ENCODE measurements around the gene RANGRF. TPM values are rescaled to one million over a fixed set of nuclear protein-coding genes. Genes with fewer than 3 reads are reported as not detected.

The RANGRF gene
- total and polyA plus RNA-seq, 9 of the 15 experiments (the other 6 are each of a cell fraction or from before 2014, with no cell fraction given) = 7.6 to 60.0 (median 16.0) TPM

DNA sequence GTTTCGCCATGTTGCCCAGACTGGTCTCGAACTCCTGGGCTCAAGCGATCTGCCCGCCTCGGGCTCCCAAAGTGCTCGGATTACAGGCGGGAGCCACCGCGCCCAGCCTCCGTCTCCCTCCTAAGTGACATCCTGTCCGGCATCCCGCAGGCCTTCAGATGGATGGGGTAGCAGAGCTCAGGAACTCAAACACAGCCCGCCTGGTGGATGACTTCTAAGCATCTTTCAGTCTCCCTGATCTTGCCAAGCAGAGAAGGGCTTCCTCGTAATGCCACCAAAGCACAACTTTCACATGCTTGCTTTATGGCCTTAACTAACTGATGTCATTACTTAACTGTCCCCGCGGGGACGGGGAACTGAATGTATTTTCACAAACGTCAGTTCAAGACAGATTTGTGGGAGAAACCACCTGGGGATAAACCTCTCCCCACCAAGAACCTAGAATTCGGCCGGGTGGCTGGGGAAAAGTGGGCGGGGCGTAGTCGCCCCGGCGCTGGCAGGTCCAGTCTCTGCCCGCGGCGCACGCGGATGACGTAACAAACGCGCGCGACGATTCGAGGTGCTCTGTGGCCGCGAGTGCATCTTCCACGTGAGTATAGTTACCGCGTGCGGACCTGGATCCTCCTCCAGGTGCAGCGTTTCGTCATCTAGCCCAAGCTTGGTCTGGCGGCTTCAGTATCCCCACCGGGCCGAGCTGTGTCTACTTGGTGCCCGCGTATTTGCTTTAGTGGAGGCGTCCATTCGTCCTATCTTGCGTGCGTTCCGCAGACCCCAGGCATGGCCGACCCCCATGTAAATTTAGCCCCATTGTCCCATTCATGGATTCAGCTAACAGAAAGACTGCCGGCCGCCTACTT is 39.5 kb upstream of the RANGRF start, which contains the start of gene PFAS (continued):
- TF ChIP-seq, protein P1, sequence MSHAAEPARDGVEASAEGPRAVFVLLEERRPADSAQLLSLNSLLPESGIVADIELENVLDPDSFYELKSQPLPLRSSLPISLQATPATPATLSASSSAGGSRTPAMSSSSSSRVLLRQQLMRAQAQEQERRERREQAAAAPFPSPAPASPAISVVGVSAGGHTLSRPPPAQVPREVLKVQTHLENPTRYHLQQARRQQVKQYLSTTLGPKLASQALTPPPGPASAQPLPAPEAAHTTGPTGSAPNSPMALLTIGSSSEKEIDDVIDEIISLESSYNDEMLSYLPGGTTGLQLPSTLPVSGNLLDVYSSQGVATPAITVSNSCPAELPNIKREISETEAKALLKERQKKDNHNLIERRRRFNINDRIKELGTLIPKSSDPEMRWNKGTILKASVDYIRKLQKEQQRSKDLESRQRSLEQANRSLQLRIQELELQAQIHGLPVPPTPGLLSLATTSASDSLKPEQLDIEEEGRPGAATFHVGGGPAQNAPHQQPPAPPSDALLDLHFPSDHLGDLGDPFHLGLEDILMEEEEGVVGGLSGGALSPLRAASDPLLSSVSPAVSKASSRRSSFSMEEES (CRISPR knock-in tag; IDR thresholded peaks at IDR 0.05) = no peak
- TF ChIP-seq, protein P2, sequence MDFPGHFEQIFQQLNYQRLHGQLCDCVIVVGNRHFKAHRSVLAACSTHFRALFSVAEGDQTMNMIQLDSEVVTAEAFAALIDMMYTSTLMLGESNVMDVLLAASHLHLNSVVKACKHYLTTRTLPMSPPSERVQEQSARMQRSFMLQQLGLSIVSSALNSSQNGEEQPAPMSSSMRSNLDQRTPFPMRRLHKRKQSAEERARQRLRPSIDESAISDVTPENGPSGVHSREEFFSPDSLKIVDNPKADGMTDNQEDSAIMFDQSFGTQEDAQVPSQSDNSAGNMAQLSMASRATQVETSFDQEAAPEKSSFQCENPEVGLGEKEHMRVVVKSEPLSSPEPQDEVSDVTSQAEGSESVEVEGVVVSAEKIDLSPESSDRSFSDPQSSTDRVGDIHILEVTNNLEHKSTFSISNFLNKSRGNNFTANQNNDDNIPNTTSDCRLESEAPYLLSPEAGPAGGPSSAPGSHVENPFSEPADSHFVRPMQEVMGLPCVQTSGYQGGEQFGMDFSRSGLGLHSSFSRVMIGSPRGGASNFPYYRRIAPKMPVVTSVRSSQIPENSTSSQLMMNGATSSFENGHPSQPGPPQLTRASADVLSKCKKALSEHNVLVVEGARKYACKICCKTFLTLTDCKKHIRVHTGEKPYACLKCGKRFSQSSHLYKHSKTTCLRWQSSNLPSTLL (IDR thresholded peaks at IDR 0.05) = no peak
- TF ChIP-seq ZNF134 (CRISPR knock-in tag; conservative IDR thresholded peaks at IDR 0.05) = no peak
- TF ChIP-seq SETDB1 (IDR thresholded peaks at IDR 0.05; ENCODE audit: low read length) = no peak
- no peak for TF ChIP-seq ZC3H11A (IDR thresholded peaks at IDR 0.05; ENCODE audit: low read depth, low read length)
- 0 out of 2 replicates have a peak, but pooled peaks have one; percentile 27 for TF ChIP-seq ZNF584 (CRISPR knock-in tag; IDR thresholded peaks at IDR 0.05; ENCODE audit: low read depth)
- no peak for TF ChIP-seq SMAD2 (IDR thresholded peaks at IDR 0.05; ENCODE audit: low read depth, low read length)
- no peak for TF ChIP-seq NCOR1 (IDR thresholded peaks at IDR 0.05)
- TF ChIP-seq ZNF830 (CRISPR knock-in tag; IDR thresholded peaks at IDR 0.05) = no peak
- TF ChIP-seq ZNF766 (CRISPR knock-in tag; conservative IDR thresholded peaks at IDR 0.05) = 0 out of 2 replicates have a peak, but pooled peaks have one; percentile 17
- TF ChIP-seq MCM2 (IDR thresholded peaks at IDR 0.05; ENCODE audit: low read depth) = no peak
- no peak for TF ChIP-seq ZNF75A (CRISPR knock-in tag; IDR thresholded peaks at IDR 0.05)
- TF ChIP-seq, protein P3, sequence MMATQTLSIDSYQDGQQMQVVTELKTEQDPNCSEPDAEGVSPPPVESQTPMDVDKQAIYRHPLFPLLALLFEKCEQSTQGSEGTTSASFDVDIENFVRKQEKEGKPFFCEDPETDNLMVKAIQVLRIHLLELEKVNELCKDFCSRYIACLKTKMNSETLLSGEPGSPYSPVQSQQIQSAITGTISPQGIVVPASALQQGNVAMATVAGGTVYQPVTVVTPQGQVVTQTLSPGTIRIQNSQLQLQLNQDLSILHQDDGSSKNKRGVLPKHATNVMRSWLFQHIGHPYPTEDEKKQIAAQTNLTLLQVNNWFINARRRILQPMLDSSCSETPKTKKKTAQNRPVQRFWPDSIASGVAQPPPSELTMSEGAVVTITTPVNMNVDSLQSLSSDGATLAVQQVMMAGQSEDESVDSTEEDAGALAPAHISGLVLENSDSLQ (IDR thresholded peaks at IDR 0.05) = no peak
- TF ChIP-seq MTA1 (IDR thresholded peaks at IDR 0.05; ENCODE audit: borderline replicate concordance) = peak; percentile 99
- no peak for TF ChIP-seq CHD4 (IDR thresholded peaks at IDR 0.05; ENCODE audit: insufficient read depth, insufficient replicate concordance, low read depth, low read length, poor library complexity, severe bottlenecking)
- 0 out of 2 replicates have a peak, but pooled peaks have one; percentile 42 for TF ChIP-seq KHSRP (IDR thresholded peaks at IDR 0.05)
- TF ChIP-seq GATAD2A (IDR thresholded peaks at IDR 0.05) = no peak
- no peak for TF ChIP-seq NFE2 (IDR thresholded peaks at IDR 0.05; ENCODE audit: low read depth)
- TF ChIP-seq MAZ (CRISPR knock-in tag; conservative IDR thresholded peaks at IDR 0.05 in 1 of 2, IDR thresholded peaks at IDR 0.05 in 1 of 2) = 0 out of 4 replicates have a peak, but pooled peaks have one; percentile 32 to 37
- TF ChIP-seq CBX3 (IDR thresholded peaks at IDR 0.05; ENCODE audit: borderline replicate concordance in 1 of 2, low read length in 2 of 2) = no peak
- TF ChIP-seq, protein P4, sequence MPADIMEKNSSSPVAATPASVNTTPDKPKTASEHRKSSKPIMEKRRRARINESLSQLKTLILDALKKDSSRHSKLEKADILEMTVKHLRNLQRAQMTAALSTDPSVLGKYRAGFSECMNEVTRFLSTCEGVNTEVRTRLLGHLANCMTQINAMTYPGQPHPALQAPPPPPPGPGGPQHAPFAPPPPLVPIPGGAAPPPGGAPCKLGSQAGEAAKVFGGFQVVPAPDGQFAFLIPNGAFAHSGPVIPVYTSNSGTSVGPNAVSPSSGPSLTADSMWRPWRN (IDR thresholded peaks at IDR 0.05; ENCODE audit: low read depth) = no peak
- TF ChIP-seq, protein P5, sequence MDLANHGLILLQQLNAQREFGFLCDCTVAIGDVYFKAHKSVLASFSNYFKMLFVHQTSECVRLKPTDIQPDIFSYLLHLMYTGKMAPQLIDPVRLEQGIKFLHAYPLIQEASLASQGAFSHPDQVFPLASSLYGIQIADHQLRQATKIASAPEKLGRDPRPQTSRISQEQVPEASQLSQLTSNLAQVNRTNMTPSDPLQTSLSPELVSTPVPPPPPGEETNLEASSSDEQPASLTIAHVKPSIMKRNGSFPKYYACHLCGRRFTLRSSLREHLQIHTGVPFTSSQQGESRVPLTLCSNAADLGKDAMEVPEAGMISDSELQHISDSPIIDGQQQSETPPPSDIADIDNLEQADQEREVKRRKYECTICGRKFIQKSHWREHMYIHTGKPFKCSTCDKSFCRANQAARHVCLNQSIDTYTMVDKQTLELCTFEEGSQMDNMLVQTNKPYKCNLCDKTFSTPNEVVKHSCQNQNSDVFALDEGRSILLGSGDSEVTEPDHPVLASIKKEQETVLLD (IDR thresholded peaks at IDR 0.05) = no peak

Data from K562 (cell line).